Hepatic stellate cell (primary cell): ENCODE data around the gene TIMM50.
"Not testable (repeated sequence)": the region's sequence is repeated elsewhere in the genome, so short reads cannot be mapped to it uniquely, and the experiment has no call there.

Experiments
- DNase-seq: peaks from one replicate; pipeline ENCODE4 v3.0.0; 2011; ENCODE audit warnings: low spot score

The TIMM50 gene

GRCh38 chr19:39469567-39469966 lies 11.1 kb upstream of the TIMM50 start:
- no peak for DNase-seq

GRCh38 chr19:39470724-39471339 lies 9.8 kb upstream of the TIMM50 start:
- no peak for DNase-seq

- DNase-seq: no peak
Observed at GRCh38 chr19:39471756-39472536, 8.7 kb upstream of the TIMM50 start.

- no peak for DNase-seq
Observed at GRCh38 chr19:39472746-39473442, 7.7 kb upstream of the TIMM50 start.

GRCh38 chr19:39473443-39473960 lies 7.1 kb upstream of the TIMM50 start:
- DNase-seq: no peak

- peak; percentile 59 for DNase-seq
Observed at GRCh38 chr19:39474139-39474620, 6.5 kb upstream of the TIMM50 start.

GRCh38 chr19:39475748-39476147 lies 4.9 kb upstream of the TIMM50 start:
- no peak for DNase-seq

- not testable (repeated sequence) for DNase-seq
Observed at GRCh38 chr19:39479319-39479801, 1.3 kb upstream of the TIMM50 start.

GRCh38 chr19:39479916-39480315 lies 722 bp upstream of the TIMM50 start:
- DNase-seq: no peak

- DNase-seq: no peak
Observed at GRCh38 chr19:39481229-39481545, 549 bp downstream of the TIMM50 start.

GRCh38 chr19:39481676-39482075 lies 1.0 kb downstream of the TIMM50 start:
- DNase-seq: no peak

- DNase-seq: no peak
Observed at GRCh38 chr19:39483141-39483540, 2.5 kb downstream of the TIMM50 start.

GRCh38 chr19:39489756-39490155 lies 9.1 kb downstream of the TIMM50 start:
- DNase-seq: no peak

- DNase-seq: no peak
Observed at GRCh38 chr19:39492225-39492624, 11.6 kb downstream of the TIMM50 start.

GRCh38 chr19:39492788-39493187 lies 12.2 kb downstream of the TIMM50 start:
- DNase-seq: no peak

- no peak for DNase-seq
Observed at GRCh38 chr19:39494661-39495060, 14.0 kb downstream of the TIMM50 start.

GRCh38 chr19:39496063-39496462 lies 15.4 kb downstream of the TIMM50 start:
- no peak for DNase-seq

- DNase-seq: no peak
Observed at GRCh38 chr19:39497701-39497995, 17.0 kb downstream of the TIMM50 start.

- DNase-seq: no peak
Observed at GRCh38 chr19:39497996-39498797, 17.6 kb downstream of the TIMM50 start.

GRCh38 chr19:39498798-39499642 lies 18.4 kb downstream of the TIMM50 start, which contains the start of gene DLL3:
Gene DLL3 (plus strand): TSS chr19:39498947. CDS start chr19:39498975, 28 bp downstream.
- DNase-seq: no peak

GRCh38 chr19:39499932-39500331 lies 19.3 kb downstream of the TIMM50 start:
- no peak for DNase-seq
